SK-N-SH treated with all-trans-retinoic acid at 6 μM for 48 hours (cell line): ENCODE measurements around the gene ASTN2.

ENCODE experiments used
- ATAC-seq: fragments of 200-7000 bp; cut with Tn5 transposase; 3 replicates; pipeline ENCODE4 v1.9.1; 2020; ENCODE audit warnings: mild to moderate bottlenecking, moderate library complexity
- ARNTL ChIP-seq: fragments of 450-650 bp; formaldehyde crosslinking; IDR thresholded peaks from 2 replicates; pipeline ENCODE4 v1.5.0; 2020; ENCODE audit warnings: low read depth, mild to moderate bottlenecking, moderate library complexity, borderline replicate concordance
- BACH2 ChIP-seq: fragments of 250-450 bp; sonication (Bioruptor Pico); IDR thresholded peaks from 2 replicates; pipeline ENCODE4 v1.9.0; 2021; ENCODE audit warnings: mild to moderate bottlenecking, borderline replicate concordance
- CSDC2 ChIP-seq: fragments of 250-450 bp; sonication (Bioruptor Pico); IDR thresholded peaks from 2 replicates; pipeline ENCODE4 v1.5.0; 2020; ENCODE audit warnings: mild to moderate bottlenecking, moderate library complexity
- ESRRG ChIP-seq: fragments of 250-450 bp; sonication (Bioruptor Pico); IDR thresholded peaks from 2 replicates; pipeline ENCODE4 v1.6.1; 2021; ENCODE audit warnings: mild to moderate bottlenecking
- GLIS3 ChIP-seq: fragments of 250-450 bp; sonication (Bioruptor Pico); IDR thresholded peaks from 2 replicates; pipeline ENCODE4 v1.5.0; 2020; ENCODE audit warnings: mild to moderate bottlenecking, moderate library complexity
- ISL1 ChIP-seq: fragments of 250-450 bp; sonication (Bioruptor Pico); IDR thresholded peaks from 2 replicates; pipeline ENCODE4 v2.1.2; 2022; ENCODE audit warnings: mild to moderate bottlenecking, moderate library complexity
- OSR1 ChIP-seq: fragments of 250-450 bp; sonication (Bioruptor Pico); IDR thresholded peaks from 2 replicates; pipeline ENCODE4 v1.8.0; 2022; ENCODE audit warnings: moderate library complexity, mild to moderate bottlenecking, inconsistent platforms
- RARB ChIP-seq: fragments of 250-450 bp; sonication (Bioruptor Pico); IDR thresholded peaks from 2 replicates; pipeline ENCODE4 v1.8.0; 2021; ENCODE audit warnings: mild to moderate bottlenecking, moderate library complexity
- TCF4 ChIP-seq: fragments of 250-450 bp; sonication (Bioruptor Pico); IDR thresholded peaks from 2 replicates; pipeline ENCODE4 v1.8.0; 2021; ENCODE audit warnings: mild to moderate bottlenecking, moderate library complexity, borderline replicate concordance
- ZC3H10 ChIP-seq: fragments of 250-450 bp; sonication (Bioruptor Pico); IDR thresholded peaks from 2 replicates; pipeline ENCODE4 v1.5.1; 2021; ENCODE audit warnings: mild to moderate bottlenecking, moderate library complexity
- ZFP3 ChIP-seq: fragments of 250-450 bp; sonication (Bioruptor Pico); IDR thresholded peaks from 2 replicates; pipeline ENCODE4 v1.5.0; 2020; ENCODE audit warnings: mild to moderate bottlenecking, moderate library complexity
- ZFP30 ChIP-seq: fragments of 450-650 bp; formaldehyde crosslinking; IDR thresholded peaks from 2 replicates; pipeline ENCODE4 v1.5.0; 2022; ENCODE audit warnings: mild to moderate bottlenecking, moderate library complexity
- ZNF565 ChIP-seq: fragments of 450-650 bp; formaldehyde crosslinking; conservative IDR thresholded peaks from 2 replicates; pipeline ENCODE4 v1.5.0; 2020; ENCODE audit warnings: low read depth, mild to moderate bottlenecking, moderate library complexity
- ZNF70 ChIP-seq: fragments of 450-650 bp; formaldehyde crosslinking; IDR thresholded peaks from 2 replicates; pipeline ENCODE4 v1.5.0; 2020; ENCODE audit warnings: mild to moderate bottlenecking, moderate library complexity
- ZNF8 ChIP-seq: fragments of 450-650 bp; formaldehyde crosslinking; IDR thresholded peaks from 2 replicates; pipeline ENCODE4 v1.5.0; 2020; ENCODE audit warnings: mild to moderate bottlenecking, moderate library complexity
- TF ChIP-seq, protein P1 (sequence below): fragments of 250-450 bp; sonication (Bioruptor Pico); IDR thresholded peaks from 2 replicates; pipeline ENCODE4 v1.8.0; 2020; ENCODE audit warnings: mild to moderate bottlenecking, moderate library complexity, borderline replicate concordance
- TF ChIP-seq, protein P2 (sequence below): fragments of 250-450 bp; sonication (Bioruptor Pico); IDR thresholded peaks from 2 replicates; pipeline ENCODE4 v1.8.0; 2021; ENCODE audit warnings: low read depth, mild to moderate bottlenecking, moderate library complexity, borderline replicate concordance
- TF ChIP-seq, protein P3 (sequence below): fragments of 250-450 bp; sonication (Bioruptor Pico); IDR thresholded peaks from 2 replicates; pipeline ENCODE4 v1.5.1; 2021; ENCODE audit warnings: mild to moderate bottlenecking, moderate library complexity
- TF ChIP-seq, protein P4 (sequence below): fragments of 250-450 bp; sonication (Bioruptor Pico); IDR thresholded peaks from 2 replicates; pipeline ENCODE4 v1.5.0; 2020; ENCODE audit warnings: mild to moderate bottlenecking, moderate library complexity
- TF ChIP-seq, protein P5 (sequence below): fragments of 250-450 bp; sonication (Bioruptor Pico); IDR thresholded peaks from 2 replicates; pipeline ENCODE4 v1.5.1; 2020; ENCODE audit warnings: low read depth, mild to moderate bottlenecking, moderate library complexity

Gene ASTN2

DNA sequence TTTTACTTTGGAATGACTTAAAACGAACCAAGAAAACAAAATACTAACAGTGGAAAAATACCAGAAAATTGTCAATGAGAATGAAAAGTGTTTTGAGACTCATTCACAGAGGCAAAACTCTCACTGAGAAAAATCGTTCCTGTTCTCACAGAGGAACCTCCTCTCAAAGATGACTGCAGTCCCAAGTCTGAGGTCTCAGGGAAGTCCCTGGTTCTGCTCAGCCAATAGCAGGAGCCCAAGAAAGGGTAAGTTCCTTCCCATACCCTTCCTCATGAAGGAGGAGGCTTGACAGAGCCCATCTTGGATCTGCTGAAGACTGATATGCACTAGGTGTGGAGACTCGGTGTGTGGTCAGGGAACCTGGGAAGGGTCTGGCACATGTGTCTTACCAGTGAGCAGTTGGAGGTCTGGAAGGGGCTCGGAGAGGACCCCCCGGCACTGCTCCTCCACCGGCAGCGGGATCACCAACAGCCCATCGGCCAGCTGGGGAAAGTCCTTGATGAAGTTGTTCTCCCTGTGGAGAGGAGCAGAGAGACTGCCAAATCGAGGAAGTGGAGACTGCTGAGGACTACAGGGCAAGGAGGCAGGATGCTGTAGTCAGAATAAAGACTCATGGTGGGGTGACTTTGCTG, 681.7 kb downstream of the ASTN2 start:
- no peak for ATAC-seq
- TF ChIP-seq, protein P1, sequence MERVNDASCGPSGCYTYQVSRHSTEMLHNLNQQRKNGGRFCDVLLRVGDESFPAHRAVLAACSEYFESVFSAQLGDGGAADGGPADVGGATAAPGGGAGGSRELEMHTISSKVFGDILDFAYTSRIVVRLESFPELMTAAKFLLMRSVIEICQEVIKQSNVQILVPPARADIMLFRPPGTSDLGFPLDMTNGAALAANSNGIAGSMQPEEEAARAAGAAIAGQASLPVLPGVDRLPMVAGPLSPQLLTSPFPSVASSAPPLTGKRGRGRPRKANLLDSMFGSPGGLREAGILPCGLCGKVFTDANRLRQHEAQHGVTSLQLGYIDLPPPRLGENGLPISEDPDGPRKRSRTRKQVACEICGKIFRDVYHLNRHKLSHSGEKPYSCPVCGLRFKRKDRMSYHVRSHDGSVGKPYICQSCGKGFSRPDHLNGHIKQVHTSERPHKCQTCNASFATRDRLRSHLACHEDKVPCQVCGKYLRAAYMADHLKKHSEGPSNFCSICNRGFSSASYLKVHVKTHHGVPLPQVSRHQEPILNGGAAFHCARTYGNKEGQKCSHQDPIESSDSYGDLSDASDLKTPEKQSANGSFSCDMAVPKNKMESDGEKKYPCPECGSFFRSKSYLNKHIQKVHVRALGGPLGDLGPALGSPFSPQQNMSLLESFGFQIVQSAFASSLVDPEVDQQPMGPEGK (CRISPR knock-in tag), result no peak
- TF ChIP-seq OSR1 (no peak), ZNF70 (CRISPR knock-in tag) (no peak), ISL1 (no peak), BACH2 (CRISPR knock-in tag) (no peak), RARB (CRISPR knock-in tag) (no peak), GLIS3 (CRISPR knock-in tag) (no peak), ESRRG (CRISPR knock-in tag) (no peak), ZFP30 (CRISPR knock-in tag) (no peak), ZNF8 (CRISPR knock-in tag) (no peak), ZFP3 (CRISPR knock-in tag) (no peak), CSDC2 (CRISPR knock-in tag) (no peak)
- TF ChIP-seq, protein P2, sequence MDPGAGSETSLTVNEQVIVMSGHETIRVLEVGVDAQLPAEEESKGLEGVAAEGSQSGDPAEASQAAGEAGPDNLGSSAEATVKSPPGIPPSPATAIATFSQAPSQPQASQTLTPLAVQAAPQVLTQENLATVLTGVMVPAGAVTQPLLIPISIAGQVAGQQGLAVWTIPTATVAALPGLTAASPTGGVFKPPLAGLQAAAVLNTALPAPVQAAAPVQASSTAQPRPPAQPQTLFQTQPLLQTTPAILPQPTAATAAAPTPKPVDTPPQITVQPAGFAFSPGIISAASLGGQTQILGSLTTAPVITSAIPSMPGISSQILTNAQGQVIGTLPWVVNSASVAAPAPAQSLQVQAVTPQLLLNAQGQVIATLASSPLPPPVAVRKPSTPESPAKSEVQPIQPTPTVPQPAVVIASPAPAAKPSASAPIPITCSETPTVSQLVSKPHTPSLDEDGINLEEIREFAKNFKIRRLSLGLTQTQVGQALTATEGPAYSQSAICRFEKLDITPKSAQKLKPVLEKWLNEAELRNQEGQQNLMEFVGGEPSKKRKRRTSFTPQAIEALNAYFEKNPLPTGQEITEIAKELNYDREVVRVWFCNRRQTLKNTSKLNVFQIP (CRISPR knock-in tag), result no peak
- TF ChIP-seq, protein P3, sequence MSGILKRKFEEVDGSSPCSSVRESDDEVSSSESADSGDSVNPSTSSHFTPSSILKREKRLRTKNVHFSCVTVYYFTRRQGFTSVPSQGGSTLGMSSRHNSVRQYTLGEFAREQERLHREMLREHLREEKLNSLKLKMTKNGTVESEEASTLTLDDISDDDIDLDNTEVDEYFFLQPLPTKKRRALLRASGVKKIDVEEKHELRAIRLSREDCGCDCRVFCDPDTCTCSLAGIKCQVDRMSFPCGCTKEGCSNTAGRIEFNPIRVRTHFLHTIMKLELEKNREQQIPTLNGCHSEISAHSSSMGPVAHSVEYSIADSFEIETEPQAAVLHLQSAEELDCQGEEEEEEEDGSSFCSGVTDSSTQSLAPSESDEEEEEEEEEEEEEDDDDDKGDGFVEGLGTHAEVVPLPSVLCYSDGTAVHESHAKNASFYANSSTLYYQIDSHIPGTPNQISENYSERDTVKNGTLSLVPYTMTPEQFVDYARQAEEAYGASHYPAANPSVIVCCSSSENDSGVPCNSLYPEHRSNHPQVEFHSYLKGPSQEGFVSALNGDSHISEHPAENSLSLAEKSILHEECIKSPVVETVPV, result no peak
- TF ChIP-seq, protein P4, sequence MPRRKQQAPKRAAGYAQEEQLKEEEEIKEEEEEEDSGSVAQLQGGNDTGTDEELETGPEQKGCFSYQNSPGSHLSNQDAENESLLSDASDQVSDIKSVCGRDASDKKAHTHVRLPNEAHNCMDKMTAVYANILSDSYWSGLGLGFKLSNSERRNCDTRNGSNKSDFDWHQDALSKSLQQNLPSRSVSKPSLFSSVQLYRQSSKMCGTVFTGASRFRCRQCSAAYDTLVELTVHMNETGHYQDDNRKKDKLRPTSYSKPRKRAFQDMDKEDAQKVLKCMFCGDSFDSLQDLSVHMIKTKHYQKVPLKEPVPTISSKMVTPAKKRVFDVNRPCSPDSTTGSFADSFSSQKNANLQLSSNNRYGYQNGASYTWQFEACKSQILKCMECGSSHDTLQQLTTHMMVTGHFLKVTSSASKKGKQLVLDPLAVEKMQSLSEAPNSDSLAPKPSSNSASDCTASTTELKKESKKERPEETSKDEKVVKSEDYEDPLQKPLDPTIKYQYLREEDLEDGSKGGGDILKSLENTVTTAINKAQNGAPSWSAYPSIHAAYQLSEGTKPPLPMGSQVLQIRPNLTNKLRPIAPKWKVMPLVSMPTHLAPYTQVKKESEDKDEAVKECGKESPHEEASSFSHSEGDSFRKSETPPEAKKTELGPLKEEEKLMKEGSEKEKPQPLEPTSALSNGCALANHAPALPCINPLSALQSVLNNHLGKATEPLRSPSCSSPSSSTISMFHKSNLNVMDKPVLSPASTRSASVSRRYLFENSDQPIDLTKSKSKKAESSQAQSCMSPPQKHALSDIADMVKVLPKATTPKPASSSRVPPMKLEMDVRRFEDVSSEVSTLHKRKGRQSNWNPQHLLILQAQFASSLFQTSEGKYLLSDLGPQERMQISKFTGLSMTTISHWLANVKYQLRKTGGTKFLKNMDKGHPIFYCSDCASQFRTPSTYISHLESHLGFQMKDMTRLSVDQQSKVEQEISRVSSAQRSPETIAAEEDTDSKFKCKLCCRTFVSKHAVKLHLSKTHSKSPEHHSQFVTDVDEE (CRISPR knock-in tag), result no peak
- TF ChIP-seq, protein P5, sequence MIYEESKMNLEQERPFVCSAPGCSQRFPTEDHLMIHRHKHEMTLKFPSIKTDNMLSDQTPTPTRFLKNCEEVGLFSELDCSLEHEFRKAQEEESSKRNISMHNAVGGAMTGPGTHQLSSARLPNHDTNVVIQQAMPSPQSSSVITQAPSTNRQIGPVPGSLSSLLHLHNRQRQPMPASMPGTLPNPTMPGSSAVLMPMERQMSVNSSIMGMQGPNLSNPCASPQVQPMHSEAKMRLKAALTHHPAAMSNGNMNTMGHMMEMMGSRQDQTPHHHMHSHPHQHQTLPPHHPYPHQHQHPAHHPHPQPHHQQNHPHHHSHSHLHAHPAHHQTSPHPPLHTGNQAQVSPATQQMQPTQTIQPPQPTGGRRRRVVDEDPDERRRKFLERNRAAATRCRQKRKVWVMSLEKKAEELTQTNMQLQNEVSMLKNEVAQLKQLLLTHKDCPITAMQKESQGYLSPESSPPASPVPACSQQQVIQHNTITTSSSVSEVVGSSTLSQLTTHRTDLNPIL, result no peak

DNA sequence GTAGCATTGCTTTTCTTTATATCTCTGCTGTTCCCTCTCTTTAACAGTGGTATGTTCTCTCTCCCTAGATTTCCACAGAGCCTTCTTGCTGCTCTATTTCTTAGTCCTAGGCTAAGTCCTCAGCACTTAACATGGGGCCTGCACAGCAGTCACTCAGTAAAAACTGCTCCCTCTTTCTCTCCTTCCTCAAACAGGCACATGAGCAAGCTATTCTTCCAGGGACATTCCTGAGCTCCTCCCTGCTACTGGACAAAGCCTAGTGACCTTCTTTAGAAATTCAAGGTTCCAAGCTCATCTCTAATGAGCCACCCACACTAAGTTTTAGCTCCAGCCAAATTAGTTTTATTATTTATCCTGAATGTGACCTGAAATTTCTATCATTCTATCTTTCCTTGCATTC, 688.3 kb downstream of the ASTN2 start:
- TF ChIP-seq CSDC2 (CRISPR knock-in tag) (no peak), ESRRG (CRISPR knock-in tag) (no peak), OSR1 (no peak), ISL1 (no peak), ZNF565 (CRISPR knock-in tag) (no peak), ARNTL (CRISPR knock-in tag) (no peak), TCF4 (CRISPR knock-in tag) (no peak), ZC3H10 (CRISPR knock-in tag) (no peak), ZNF70 (CRISPR knock-in tag) (no peak), ZNF8 (CRISPR knock-in tag) (no peak)
- TF ChIP-seq, protein P4 (CRISPR knock-in tag), result no peak
- no peak for ATAC-seq
